Fibroblast of the aortic adventitia (primary cell): Measurements from ENCODE around the gene GPR135. TPM values are rescaled to one million over a fixed set of nuclear protein-coding genes. Genes with fewer than 3 reads are reported as not detected.

Experiments used
- DNase-seq: peaks from one replicate; pipeline ENCODE4 v3.0.0-alpha.2; 2010; ENCODE audit warnings: low read depth
- H3K4me3 ChIP-seq: 2 replicates; pipeline ENCODE4 v1.5.1; 2011; ENCODE audit warnings: low read depth, mild to moderate bottlenecking, control low read depth, low read length, moderate library complexity
- total RNA-seq: library from RNA; depleted of rRNA; stranded (reverse); fragments of >200 nt; gene quantifications from 2 replicates; pipeline ENCODE4 v1.2.3, GENCODE V29; 2012; ENCODE audit warnings: low replicate concordance
- TF ChIP-seq, protein P1 (sequence below): IDR thresholded peaks from 2 replicates; pipeline ENCODE4 v1.5.1; 2011; ENCODE audit warnings: mild to moderate bottlenecking, low read length, control low read depth, inconsistent platforms; ENCODE audit not compliant: insufficient read depth

Gene GPR135
- total RNA-seq, 1 donor, result 4.3 TPM

DNA sequence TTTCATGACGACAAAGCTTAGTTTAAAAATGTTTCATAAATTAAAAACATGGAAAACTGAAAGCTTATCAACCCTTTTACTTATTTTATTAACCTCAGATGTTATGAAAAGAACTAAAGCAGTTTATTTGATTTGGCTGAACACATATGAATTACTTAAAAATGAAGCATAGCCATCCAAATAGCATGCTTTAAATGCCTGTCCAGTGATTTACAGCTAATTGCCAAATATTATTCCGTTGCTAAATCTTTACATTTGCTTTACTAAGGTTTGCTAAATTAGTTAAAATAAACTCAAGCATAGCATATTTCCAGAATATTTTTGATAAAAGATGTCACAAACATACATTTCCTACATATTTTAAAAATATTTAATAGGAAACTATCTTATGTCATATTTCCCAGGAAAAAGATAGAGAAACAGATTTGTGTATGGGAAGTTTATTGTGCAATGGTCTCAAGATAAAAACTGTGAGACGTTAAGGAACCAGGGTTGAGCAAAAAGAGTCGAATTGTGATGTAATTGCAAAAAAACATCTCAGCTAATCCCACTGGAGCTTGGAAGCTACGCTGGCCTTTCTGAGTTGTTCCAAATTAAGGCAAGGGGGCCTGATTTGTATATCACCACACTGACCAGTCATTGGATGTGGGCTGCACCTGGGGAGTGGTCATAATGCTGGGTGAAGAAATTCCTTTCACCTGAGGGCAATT lies 25.8 kb downstream of the GPR135 start:
- DNase-seq, result peak; percentile 93
- no peak overlapping the region for H3K4me3 ChIP-seq
- TF ChIP-seq, protein P1, sequence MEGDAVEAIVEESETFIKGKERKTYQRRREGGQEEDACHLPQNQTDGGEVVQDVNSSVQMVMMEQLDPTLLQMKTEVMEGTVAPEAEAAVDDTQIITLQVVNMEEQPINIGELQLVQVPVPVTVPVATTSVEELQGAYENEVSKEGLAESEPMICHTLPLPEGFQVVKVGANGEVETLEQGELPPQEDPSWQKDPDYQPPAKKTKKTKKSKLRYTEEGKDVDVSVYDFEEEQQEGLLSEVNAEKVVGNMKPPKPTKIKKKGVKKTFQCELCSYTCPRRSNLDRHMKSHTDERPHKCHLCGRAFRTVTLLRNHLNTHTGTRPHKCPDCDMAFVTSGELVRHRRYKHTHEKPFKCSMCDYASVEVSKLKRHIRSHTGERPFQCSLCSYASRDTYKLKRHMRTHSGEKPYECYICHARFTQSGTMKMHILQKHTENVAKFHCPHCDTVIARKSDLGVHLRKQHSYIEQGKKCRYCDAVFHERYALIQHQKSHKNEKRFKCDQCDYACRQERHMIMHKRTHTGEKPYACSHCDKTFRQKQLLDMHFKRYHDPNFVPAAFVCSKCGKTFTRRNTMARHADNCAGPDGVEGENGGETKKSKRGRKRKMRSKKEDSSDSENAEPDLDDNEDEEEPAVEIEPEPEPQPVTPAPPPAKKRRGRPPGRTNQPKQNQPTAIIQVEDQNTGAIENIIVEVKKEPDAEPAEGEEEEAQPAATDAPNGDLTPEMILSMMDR, result no peak

DNA sequence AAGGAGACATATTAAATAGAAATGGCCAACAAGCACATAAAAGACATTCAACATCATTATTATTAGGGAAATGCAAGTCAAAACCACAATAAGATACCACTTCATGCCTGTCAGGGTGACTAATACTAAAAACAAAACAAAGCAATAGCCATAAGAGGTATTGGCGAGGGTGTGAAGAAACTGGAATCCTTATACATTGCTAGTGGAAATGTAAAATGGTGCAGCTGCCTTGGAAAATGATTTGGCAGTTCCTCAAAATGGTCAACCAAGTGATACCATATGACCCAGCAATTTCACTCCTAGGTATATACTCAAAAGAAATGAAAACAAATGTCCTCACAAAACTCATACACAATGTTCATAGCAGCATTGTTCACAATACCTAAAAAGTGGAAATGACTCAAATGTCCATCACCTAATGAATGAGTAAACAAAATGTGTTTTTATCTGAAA lies 27.0 kb downstream of the GPR135 start:
- TF ChIP-seq, protein P1, result no peak
- DNase-seq, result peak; percentile 94

DNA sequence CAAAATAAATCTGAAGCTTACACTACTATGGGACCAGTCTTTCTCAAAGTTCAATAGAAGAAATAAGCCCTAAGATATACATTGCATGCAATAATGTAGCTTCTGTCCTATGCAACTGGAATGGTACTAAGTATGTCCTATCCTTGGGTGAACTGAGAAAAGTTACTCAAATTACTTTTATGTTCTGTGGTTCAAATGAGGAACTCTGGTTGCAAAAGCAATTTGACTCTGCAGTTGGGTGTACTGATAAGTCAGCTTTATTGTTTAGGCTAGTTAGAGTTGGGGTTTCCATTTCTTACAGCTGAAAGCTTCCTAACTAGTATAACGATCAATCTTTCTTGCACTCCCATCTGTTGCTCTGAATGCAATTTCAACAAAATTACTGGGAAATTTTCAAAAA lies 29.2 kb downstream of the GPR135 start:
- no peak for DNase-seq
- H3K4me3 ChIP-seq, result no peak overlapping the region
- TF ChIP-seq, protein P1, result no peak

More for the DNA sequence above, 27.0 kb downstream of the GPR135 start:
- H3K4me3 ChIP-seq, result no peak overlapping the region

DNA sequence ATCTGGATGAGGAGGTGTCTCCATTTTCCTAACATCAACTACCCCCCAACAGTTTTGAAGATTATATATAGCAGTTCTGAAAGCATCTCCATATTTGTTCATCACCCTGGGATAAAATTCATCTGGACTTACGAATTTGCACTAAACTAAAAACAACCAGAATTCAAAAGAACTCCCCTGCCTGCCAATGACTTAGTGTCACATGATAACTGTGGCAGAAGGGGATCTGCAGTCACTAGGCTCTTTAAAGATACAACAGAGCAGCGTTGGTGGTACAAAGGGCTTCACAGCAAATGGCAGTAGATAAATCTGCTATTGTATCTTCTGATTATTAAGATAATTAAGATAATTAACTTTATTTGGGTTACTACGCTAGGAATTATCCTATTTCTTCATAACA lies 30.1 kb downstream of the GPR135 start:
- no peak for DNase-seq
- no peak overlapping the region for H3K4me3 ChIP-seq
- TF ChIP-seq, protein P1, result no peak

DNA sequence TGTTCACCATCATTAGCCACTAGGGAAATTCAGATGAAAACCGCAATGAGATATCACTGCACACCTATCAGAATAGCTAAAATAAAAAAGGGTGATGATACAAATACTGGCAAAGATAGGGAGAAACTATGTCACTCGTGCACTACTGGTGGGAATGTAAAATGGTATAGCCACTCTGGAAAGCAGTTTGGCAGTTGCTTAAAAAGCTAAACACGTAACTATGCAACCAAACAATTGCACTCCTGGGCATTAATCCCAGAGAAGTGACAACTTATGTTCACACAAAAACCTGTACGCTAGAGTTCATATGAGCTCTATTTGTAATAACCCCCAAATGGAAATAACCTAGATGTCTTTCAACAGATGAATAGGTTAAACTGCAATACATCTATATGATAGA lies 35.4 kb downstream of the GPR135 start:
- no peak overlapping the region for H3K4me3 ChIP-seq
- TF ChIP-seq, protein P1, result no peak
- no peak for DNase-seq

DNA sequence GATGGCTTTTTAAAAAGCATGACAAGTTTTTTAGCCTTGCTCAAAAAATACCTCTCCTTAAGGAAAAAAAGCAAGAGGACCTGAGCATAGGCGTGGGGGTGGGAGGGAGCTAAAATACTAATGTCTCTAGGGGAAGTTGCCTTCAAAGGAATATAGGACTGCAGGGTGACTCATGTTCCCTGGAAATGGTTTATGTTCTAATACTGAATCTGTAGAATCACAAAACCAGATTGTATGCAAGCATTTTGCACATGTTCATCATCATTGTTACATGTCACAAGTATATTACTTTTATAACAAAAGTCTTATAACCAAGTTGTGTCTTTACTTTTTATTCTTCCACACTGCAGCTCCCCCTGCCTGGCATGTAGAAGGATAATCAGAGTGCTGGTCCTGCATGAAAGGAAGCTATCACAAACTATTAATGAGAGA lies 36.6 kb downstream of the GPR135 start:
- peak; percentile 82 for DNase-seq

More for the DNA sequence above, 36.6 kb downstream of the GPR135 start:
- no peak overlapping the region for H3K4me3 ChIP-seq
- TF ChIP-seq, protein P1, result peak; percentile 53
